GM20000 (cell line): Measurements from ENCODE around the gene BAZ1A.

Source experiments
- DNase-seq: peaks from one replicate; pipeline ENCODE4 v3.0.0; 2012; ENCODE audit warnings: low spot score
- CTCF ChIP-seq: IDR thresholded peaks from 2 replicates; pipeline ENCODE4 v1.5.1; 2012; ENCODE audit warnings: mild to moderate bottlenecking, control low read depth; ENCODE audit errors: extremely low read depth, missing control alignments

BAZ1A gene

DNA sequence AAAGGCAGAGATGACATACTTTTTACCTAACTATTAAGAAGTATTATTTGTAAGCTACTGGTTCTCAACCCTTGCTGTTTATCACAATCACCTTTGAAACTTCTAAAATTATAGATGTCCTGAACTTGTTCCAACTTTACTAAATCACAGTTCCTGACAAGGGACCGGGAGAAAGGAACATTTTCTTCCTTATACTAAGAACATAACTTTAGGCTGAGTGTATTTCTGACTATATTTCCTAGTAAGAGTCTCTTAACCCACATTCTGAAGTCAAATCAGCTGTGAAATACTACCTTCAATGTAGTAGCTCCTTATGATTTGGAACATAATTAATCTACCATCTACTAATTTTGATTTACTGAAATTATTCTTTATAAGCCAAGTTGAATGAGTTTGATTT is 80.2 kb downstream of the BAZ1A start:
- no peak for DNase-seq
- no peak for TF ChIP-seq CTCF

DNA sequence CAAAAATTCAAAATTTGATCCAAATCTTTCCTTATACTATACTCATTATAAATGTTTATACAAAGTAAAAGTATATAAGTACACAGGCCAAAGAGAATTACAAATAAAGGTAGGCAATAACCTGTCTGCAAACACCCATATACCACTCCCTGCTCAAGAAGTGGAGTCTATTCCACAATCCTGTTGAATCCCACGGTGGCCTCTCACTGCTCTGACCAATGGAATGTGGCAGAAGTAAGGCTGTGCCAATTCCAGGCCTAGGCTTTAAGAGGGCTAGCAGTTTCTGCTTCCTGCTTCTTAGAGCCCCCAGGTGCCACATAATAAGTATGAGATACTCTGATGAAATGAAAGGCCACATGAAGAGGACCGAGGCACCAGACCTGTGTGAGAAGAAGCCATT is 80.9 kb downstream of the BAZ1A start:
- DNase-seq: no peak
- TF ChIP-seq CTCF: no peak

GRCh38 chr14:34792598-34792997 is 82.6 kb downstream of the BAZ1A start:
- no peak for TF ChIP-seq CTCF
- DNase-seq: no peak

DNA sequence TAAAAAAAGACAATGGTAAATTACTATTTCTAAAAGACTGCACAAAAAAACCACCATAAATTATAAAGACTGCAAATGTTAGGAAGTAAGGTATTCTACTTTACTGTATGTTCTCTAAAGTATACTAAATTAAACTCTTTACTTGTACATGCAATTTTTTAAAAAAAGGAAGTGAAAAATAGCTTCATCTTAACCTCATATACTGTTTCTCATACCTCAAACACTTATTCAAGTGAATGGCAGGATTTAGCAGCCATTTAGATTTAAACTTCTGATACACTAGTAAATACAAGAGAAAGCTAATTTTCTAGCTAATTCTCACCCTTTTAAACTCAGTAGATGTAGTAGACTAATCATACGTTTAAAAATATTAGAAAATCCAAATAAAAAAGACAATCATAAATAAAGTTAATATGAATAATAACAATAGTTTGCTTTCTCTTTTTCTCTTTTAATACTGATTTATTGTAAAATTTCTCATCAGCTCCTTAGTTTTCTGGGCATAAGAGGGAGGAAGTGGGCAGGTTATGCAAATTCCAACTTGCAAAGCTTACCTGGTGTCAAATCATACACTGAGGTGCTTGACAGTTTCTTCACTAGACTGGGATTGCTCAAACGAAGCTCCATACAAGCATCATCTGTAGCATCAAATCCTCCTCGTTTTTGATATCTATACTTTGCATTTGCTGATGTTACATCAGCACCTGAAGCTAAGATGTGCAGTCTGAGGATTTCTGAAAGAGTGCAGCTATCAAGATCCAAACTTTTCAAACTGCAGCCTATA is 89.7 kb downstream of the BAZ1A start:
- peak; percentile 36 for DNase-seq
- TF ChIP-seq CTCF: no peak

DNA sequence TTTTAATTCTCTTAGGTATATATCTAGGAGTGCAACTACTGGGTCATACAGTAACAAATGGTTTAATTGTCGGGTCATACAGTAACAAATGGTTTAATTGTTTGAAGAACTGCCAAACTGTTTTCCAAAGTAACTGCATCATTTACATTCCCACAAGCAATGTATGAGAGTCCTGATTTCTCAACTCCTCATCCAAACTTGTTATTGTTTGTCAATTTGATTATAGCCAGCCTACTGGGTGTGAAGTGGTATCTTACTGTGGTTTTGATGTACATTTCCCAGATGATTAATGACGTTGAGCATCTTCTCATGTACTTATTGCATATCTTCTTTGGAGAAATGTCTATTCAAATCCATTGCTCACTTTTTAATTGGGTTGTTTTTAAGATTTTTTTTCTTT is 93.1 kb downstream of the BAZ1A start:
- DNase-seq: no peak
- TF ChIP-seq CTCF: no peak

- TF ChIP-seq CTCF: no peak
- DNase-seq: no peak
These were observed 93.9 kb downstream of the BAZ1A start for GRCh38 chr14:34781242-34781641.

DNA sequence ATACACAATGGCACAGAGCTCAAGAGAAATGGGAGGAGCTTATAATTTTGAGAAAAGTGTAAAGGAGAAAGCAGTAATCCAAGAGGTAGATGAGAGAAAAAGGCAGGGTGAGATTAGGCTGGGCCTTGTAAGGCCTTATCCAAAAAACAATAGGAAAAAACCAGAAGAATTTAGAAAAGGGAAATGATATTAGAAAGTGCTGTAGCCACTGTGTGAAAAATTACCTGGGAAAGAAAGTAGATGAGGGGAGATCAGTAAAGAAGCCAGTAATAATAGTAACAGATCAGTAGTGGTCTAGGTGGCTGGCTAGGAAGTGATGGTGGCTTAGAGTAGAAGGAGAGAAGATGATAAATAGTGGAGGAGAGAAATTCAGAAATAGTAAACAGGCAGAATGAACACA is 94.5 kb downstream of the BAZ1A start:
- no peak for DNase-seq
- no peak for TF ChIP-seq CTCF
